Smooth muscle cell (in vitro differentiated cells): ENCODE data around the gene TMEM150C. TPM values are rescaled to one million over a fixed set of nuclear protein-coding genes. Genes with fewer than 3 reads are reported as not detected.

Experiments
- DNase-seq: peaks from one replicate; lab custom pipeline; 2025; ENCODE audit not compliant: unreplicated experiment; lab: John Stamatoyannopoulos, UW
- H2AFZ ChIP-seq: fragments of 200-600 bp; sonication (generic); 2 replicates; pipeline ENCODE4 v1.6.0; 2016; ENCODE audit warnings: antibody characterized with exemption, low read depth, mild to moderate bottlenecking
- H3F3A ChIP-seq: fragments of 200-600 bp; sonication (generic); 2 replicates; pipeline ENCODE4 v1.6.0; 2017; ENCODE audit warnings: antibody characterized with exemption, low read depth
- H3K27ac ChIP-seq: fragments of 200-600 bp; sonication (generic); 2 replicates; pipeline ENCODE4 v1.5.1; 2016; ENCODE audit warnings: low read depth, mild to moderate bottlenecking
- H3K27me3 ChIP-seq: fragments of 200-600 bp; sonication (generic); 2 replicates; pipeline ENCODE4 v1.6.1; 2016; ENCODE audit warnings: low read depth, mild to moderate bottlenecking
- H3K36me3 ChIP-seq: fragments of 200-600 bp; sonication (generic); 2 replicates; pipeline ENCODE4 v1.5.1; 2016; ENCODE audit warnings: low read depth
- H3K4me1 ChIP-seq: fragments of 200-600 bp; sonication (generic); 2 replicates; pipeline ENCODE4 v1.5.1; 2016; ENCODE audit warnings: low read depth
- H3K4me2 ChIP-seq: fragments of 200-600 bp; sonication (generic); 2 replicates; pipeline ENCODE4 v1.6.0; 2016; ENCODE audit warnings: mild to moderate bottlenecking
- H3K4me3 ChIP-seq: fragments of 200-600 bp; sonication (generic); 2 replicates; pipeline ENCODE4 v1.5.1; 2016; ENCODE audit warnings: mild to moderate bottlenecking
- H3K79me2 ChIP-seq: fragments of 200-600 bp; sonication (generic); 2 replicates; pipeline ENCODE4 v1.6.0; 2016; ENCODE audit warnings: low read depth, mild to moderate bottlenecking
- H3K9ac ChIP-seq: fragments of 200-600 bp; sonication (generic); 2 replicates; pipeline ENCODE4 v1.6.0; 2016; ENCODE audit warnings: low read depth
- H3K9me3 ChIP-seq: fragments of 200-600 bp; sonication (generic); replicated peaks from 2 replicates; pipeline ENCODE4 v1.5.1; 2016; ENCODE audit warnings: low read depth
- H4K20me1 ChIP-seq: fragments of 200-600 bp; sonication (generic); 2 replicates; pipeline ENCODE4 v1.6.0; 2016; ENCODE audit warnings: low read depth
- CTCF ChIP-seq: fragments of 200-600 bp; sonication (generic); IDR thresholded peaks from 2 replicates; pipeline ENCODE4 v1.5.1; 2017; ENCODE audit warnings: borderline replicate concordance, mild to moderate bottlenecking, antibody characterized with exemption; ENCODE audit not compliant: insufficient read depth, poor library complexity, severe bottlenecking
- WGBS: methylation state at CpG from one replicate; pipeline ENCODE4 v1.1.7; 2016; ENCODE audit warnings: low lambda C conversion rate; 5-methylcytosine and 5-hydroxymethylcytosine counted together
- polyA plus RNA-seq: library from polyadenylated mRNA; unstranded; fragments of >200 nt; fragmentation: Nextera tagmentation; extraction: Ambion mirVana; gene quantifications from 2 replicates; pipeline ENCODE4 v1.2.1, GENCODE V29; 2016
- total RNA-seq: library from RNA; depleted of rRNA; stranded (reverse); fragments of >200 nt; gene quantifications from 2 replicates; pipeline ENCODE4 v1.2.3, GENCODE V29; 2014

Gene TMEM150C
- total and polyA plus RNA-seq, 2 experiments from 2014 or later, result 0.55 to 8.0 TPM

- Histone ChIP-seq H3K9ac (no peak overlapping the region), H3K4me1 (no peaks in the 10 kb centered on the region), H3K79me2 (no peaks in the 10 kb centered on the region), H3K27ac (no peak overlapping the region), H3K4me2 (no peak overlapping the region), H3K36me3 (no peaks in the 10 kb centered on the region), H3F3A (no peaks in the 10 kb centered on the region), H3K4me3 (no peak overlapping the region), H3K9me3 (no peaks in the 10 kb centered on the region), H2AFZ (no peak overlapping the region), H3K27me3 (no peaks in the 10 kb centered on the region), H4K20me1 (no peaks in the 10 kb centered on the region)
- WGBS, result 89% methylated on average over 1 of the region's 1 CpG
- no peak for TF ChIP-seq CTCF
- DNase-seq, result no peak
Observed at GRCh38 chr4:82489076-82489475, 72.7 kb downstream of the TMEM150C start.

GRCh38 chr4:82484996-82485783, 76.6 kb downstream of the TMEM150C start:
- no peaks in the 10 kb centered on the region for H3K79me2 ChIP-seq
- H3K4me1 ChIP-seq, result no peaks in the 10 kb centered on the region
- no peaks in the 10 kb centered on the region for H3K9me3 ChIP-seq
- DNase-seq, result no peak
- no peak overlapping the region for H3K4me3 ChIP-seq
- H3K4me2 ChIP-seq, result no peak overlapping the region
- H3K27ac ChIP-seq, result no peak overlapping the region
- no peak overlapping the region for H3K9ac ChIP-seq
- no peaks in the 10 kb centered on the region for H3F3A ChIP-seq
- WGBS, result 95% methylated on average over 14 of the region's 14 CpGs
- no peaks in the 10 kb centered on the region for H4K20me1 ChIP-seq
- no peaks in the 10 kb centered on the region for H3K36me3 ChIP-seq
- TF ChIP-seq CTCF, result no peak
- H3K27me3 ChIP-seq, result no peaks in the 10 kb centered on the region
- no peak overlapping the region for H2AFZ ChIP-seq

GRCh38 chr4:82482387-82482786, 79.4 kb downstream of the TMEM150C start:
- no peak overlapping the region for H3K4me3 ChIP-seq

More at GRCh38 chr4:82482387-82482786, 79.4 kb downstream of the TMEM150C start:
- no peak for TF ChIP-seq CTCF
- Histone ChIP-seq H3K9ac (no peak overlapping the region), H4K20me1 (no peaks in the 10 kb centered on the region), H2AFZ (no peak overlapping the region), H3K4me1 (no peaks in the 10 kb centered on the region), H3K27ac (no peak overlapping the region), H3K27me3 (no peaks in the 10 kb centered on the region), H3K79me2 (no peaks in the 10 kb centered on the region), H3K4me2 (no peak overlapping the region), H3K9me3 (no peaks in the 10 kb centered on the region), H3K36me3 (no peaks in the 10 kb centered on the region), H3F3A (no peaks in the 10 kb centered on the region)
- WGBS, result 81% methylated on average over 6 of the region's 6 CpGs
- DNase-seq, result no peak
